Natural killer cell (primary cell): ENCODE data around the gene TRIM65. TPM values are rescaled to one million over a fixed set of nuclear protein-coding genes. Genes with fewer than 3 reads are reported as not detected.

Experiments used
- ATAC-seq, 3 donors: fragments of 150-1000 bp in 2 of 3; fragments of 200-7000 bp in 1 of 3; cut with Tn5 transposase; 1 replicate in 1 of 3; 2 replicates in 2 of 3; pipeline ENCODE4 v1.10.0; 2021; ENCODE audit warnings: mild to moderate bottlenecking in 2 of 3, moderate library complexity in 2 of 3
- DNase-seq, 2 donors: peaks; one replicate each; pipeline versions ENCODE4 v3.0.0 to v3.0.0-alpha.2; 2013 to 2021; ENCODE audit warnings: mixed read lengths in 1 of 2
- H3K27ac ChIP-seq: one replicate; pipeline ENCODE4 v1.5.1; 2013; ENCODE audit warnings: mild to moderate bottlenecking, low read length
- H3K27me3 ChIP-seq: one replicate; pipeline ENCODE4 v1.6.1; 2013; ENCODE audit warnings: low read length; ENCODE audit not compliant: control insufficient read depth, insufficient read depth
- H3K36me3 ChIP-seq: one replicate; pipeline ENCODE4 v1.6.1; 2013; ENCODE audit warnings: low read length; ENCODE audit not compliant: control insufficient read depth, insufficient read depth
- H3K4me1 ChIP-seq: one replicate; pipeline ENCODE4 v1.6.1; 2013; ENCODE audit warnings: low read length; ENCODE audit not compliant: control insufficient read depth, insufficient read depth
- H3K4me3 ChIP-seq: one replicate; pipeline ENCODE4 v1.5.1; 2013; ENCODE audit warnings: low read length
- H3K9me3 ChIP-seq: one replicate; pipeline ENCODE4 v1.6.1; 2013; ENCODE audit warnings: low read length; ENCODE audit not compliant: control insufficient read depth, insufficient read depth
- H3K27ac Mint-ChIP-seq, 2 donors: one replicate each; pipeline ENCODE4 v1.8.0; 2022; ENCODE audit warnings: mild to moderate bottlenecking in 2 of 2, mixed read lengths in 2 of 2, moderate library complexity in 1 of 2
- H3K27me3 Mint-ChIP-seq, 2 donors: one replicate each; pipeline ENCODE4 v1.8.0; 2022; ENCODE audit warnings: low read depth in 2 of 2, mixed read lengths in 2 of 2
- H3K36me3 Mint-ChIP-seq: one replicate; pipeline ENCODE4 v1.8.0; 2022; ENCODE audit warnings: mixed read lengths
- H3K4me1 Mint-ChIP-seq, 2 donors: one replicate each; pipeline ENCODE4 v1.8.0; 2022; ENCODE audit warnings: mixed read lengths in 2 of 2
- H3K4me3 Mint-ChIP-seq: one replicate; pipeline ENCODE4 v1.8.0; 2022; ENCODE audit warnings: mild to moderate bottlenecking, moderate library complexity, mixed read lengths
- H3K9me3 Mint-ChIP-seq, 2 donors: one replicate each; pipeline ENCODE4 v1.8.0; 2022; ENCODE audit warnings: mixed read lengths in 2 of 2
- CTCF ChIP-seq: fragments of 200-600 bp; IDR thresholded peaks from one replicate; pipeline ENCODE4 v1.8.0; 2022; ENCODE audit warnings: antibody characterized with exemption
- WGBS: methylation state at CpG from one replicate; pipeline ENCODE4 v1.1.7; 2013; ENCODE audit warnings: missing lambda C conversion rate; ENCODE audit not compliant: insufficient coverage; 5-methylcytosine and 5-hydroxymethylcytosine counted together
- intact Hi-C: fragments of 100-400 bp; cut with micrococcal nuclease; formaldehyde crosslinking; loops from one replicate; pipeline ENCODE4 v1.14.2; 2022
- total RNA-seq, 4 donors: library from RNA; stranded (reverse); fragments of 120-200 nt in 1 of 4; gene quantifications; one replicate each; pipeline versions ENCODE4 v1.2.3 to v1.2.4, GENCODE V29; 2013 to 2022

TRIM65 gene
- total RNA-seq, 3 donors from 2014 or later (not counting 1 experiment from before 2014, with no cell fraction given), result 19.2 to 26.9 (median 22.5) TPM

GRCh38 chr17:75846692-75847613 is 49.8 kb downstream of the TRIM65 start:
- DNase-seq (no peak), ATAC-seq (no peak)
- WGBS, result 95% methylated on average over 34 of the region's 34 CpGs
- no peak for TF ChIP-seq CTCF
- peaks cover 10 to 28% of the 10 kb centered on the region in 2 donors for H3K4me1 Mint-ChIP-seq
- H3K36me3 Mint-ChIP-seq, result no peaks in the 10 kb centered on the region
- Histone ChIP-seq H3K4me1 (peaks cover 44% of the 10 kb centered on the region), H3K27ac (no peak overlapping the region), H3K27me3 (no peaks in the 10 kb centered on the region), H3K36me3 (peaks cover 62% of the 10 kb centered on the region), H3K9me3 (no peaks in the 10 kb centered on the region), H3K4me3 (no peak overlapping the region)
- no peaks in the 10 kb centered on the region for H3K9me3 Mint-ChIP-seq
- intact Hi-C loops, result no loop called here
- no peak overlapping the region for H3K4me3 Mint-ChIP-seq
- H3K27ac Mint-ChIP-seq, result peak overlapping the region in 1 of 2 donors; percentile 94
- no peaks in the 10 kb centered on the region for H3K27me3 Mint-ChIP-seq

GRCh38 chr17:75845933-75846691 is 50.6 kb downstream of the TRIM65 start:
- intact Hi-C loops, result no loop called here
- WGBS, result 94% methylated on average over 19 of the region's 22 CpGs

GRCh38 chr17:75845058-75845711 is 51.6 kb downstream of the TRIM65 start:
- H3K27me3 ChIP-seq, result no peaks in the 10 kb centered on the region
- H3K4me1 ChIP-seq, result peaks cover 50% of the 10 kb centered on the region
- no peak overlapping the region for H3K4me3 ChIP-seq
- H3K36me3 ChIP-seq, result peaks cover 58% of the 10 kb centered on the region
- ATAC-seq (peak; percentile 54 to 59 (median 55)), DNase-seq (peak; percentile 62 to 77)
- WGBS, result 45% methylated on average over 21 of the region's 21 CpGs
- no peaks in the 10 kb centered on the region for H3K36me3 Mint-ChIP-seq
- no peaks in the 10 kb centered on the region for H3K9me3 Mint-ChIP-seq
- no peaks in the 10 kb centered on the region for H3K27me3 Mint-ChIP-seq
- intact Hi-C loops, result no loop called here
- TF ChIP-seq CTCF, result peak; percentile 63
- H3K4me1 Mint-ChIP-seq, result peaks cover 10 to 28% of the 10 kb centered on the region in 2 donors
- H3K27ac Mint-ChIP-seq, result peak overlapping the region; percentile 84 to 94
- H3K27ac ChIP-seq, result peak overlapping the region; percentile 95
- H3K4me3 Mint-ChIP-seq, result peak overlapping the region; percentile 56
- no peaks in the 10 kb centered on the region for H3K9me3 ChIP-seq

More at GRCh38 chr17:75845933-75846691, 50.6 kb downstream of the TRIM65 start:
- no peaks in the 10 kb centered on the region for H3K9me3 ChIP-seq
- Mint-ChIP-seq H3K27me3 (no peaks in the 10 kb centered on the region), H3K4me3 (no peak overlapping the region), H3K36me3 (no peaks in the 10 kb centered on the region), H3K27ac (peak overlapping the region; percentile 84 to 94), H3K9me3 (no peaks in the 10 kb centered on the region), H3K4me1 (peaks cover 10 to 28% of the 10 kb centered on the region in 2 donors)
- peak overlapping the region; percentile 95 for H3K27ac ChIP-seq
- ATAC-seq (no peak), DNase-seq (no peak)
- TF ChIP-seq CTCF, result no peak
- H3K36me3 ChIP-seq, result peaks cover 58% of the 10 kb centered on the region
- no peak overlapping the region for H3K4me3 ChIP-seq
- H3K4me1 ChIP-seq, result peaks cover 45% of the 10 kb centered on the region
- H3K27me3 ChIP-seq, result no peaks in the 10 kb centered on the region
